GM18499 (cell line): ENCODE measurements around the gene GLRX5.

ENCODE experiments used
- ATAC-seq: cut with Tn5 transposase; IDR thresholded peaks from one replicate; pipeline ENCODE4 v1.9.1; 2021; ENCODE audit warnings: moderate number of reproducible peaks; ENCODE audit not compliant: insufficient read depth, unreplicated experiment

Gene GLRX5

GRCh38 chr14:95515596-95516552 lies 19.0 kb upstream of the GLRX5 start:
- ATAC-seq, result peak; percentile 41

- peak; percentile 3 for ATAC-seq
These were observed 18.2 kb upstream of the GLRX5 start, which contains the start of gene SYNE3 for GRCh38 chr14:95516554-95517181. Gene SYNE3 (minus strand): TSS chr14:95516650. CDS start chr14:95475821, 40,829 bp downstream.

DNA sequence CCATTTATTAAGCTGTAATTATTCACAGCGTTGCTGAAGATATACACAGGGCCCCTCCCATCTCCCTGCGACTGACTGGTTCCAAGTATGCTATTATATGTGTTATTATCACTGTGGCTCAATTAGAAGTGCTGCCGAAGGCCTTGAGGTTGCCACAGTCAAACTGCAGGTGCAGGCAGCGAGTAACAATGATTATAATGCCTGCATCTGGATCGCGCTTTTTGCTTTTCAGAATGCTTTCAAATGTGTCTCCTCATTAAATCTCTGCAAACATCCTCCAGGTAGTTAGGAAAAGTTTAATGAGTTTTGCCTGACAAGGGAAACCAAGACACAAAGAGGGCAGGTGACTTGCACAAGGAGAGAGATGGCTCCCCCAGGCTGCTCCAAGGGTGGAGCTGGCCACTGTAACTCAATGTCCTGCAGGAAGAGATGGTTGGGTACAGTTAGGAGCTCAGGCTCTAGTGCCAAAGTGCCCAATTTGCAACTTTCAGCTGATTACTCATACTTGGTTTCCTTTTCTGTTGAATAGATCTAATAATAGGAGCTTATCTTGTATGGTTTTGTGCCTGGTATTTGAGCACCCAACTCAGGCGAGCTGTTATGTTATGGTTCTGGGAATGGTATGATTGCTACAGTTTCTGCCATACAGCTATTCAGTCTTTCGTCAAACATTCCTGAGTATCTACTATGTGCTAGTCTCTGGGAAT lies 16.7 kb upstream of the GLRX5 start:
- ATAC-seq, result no peak

DNA sequence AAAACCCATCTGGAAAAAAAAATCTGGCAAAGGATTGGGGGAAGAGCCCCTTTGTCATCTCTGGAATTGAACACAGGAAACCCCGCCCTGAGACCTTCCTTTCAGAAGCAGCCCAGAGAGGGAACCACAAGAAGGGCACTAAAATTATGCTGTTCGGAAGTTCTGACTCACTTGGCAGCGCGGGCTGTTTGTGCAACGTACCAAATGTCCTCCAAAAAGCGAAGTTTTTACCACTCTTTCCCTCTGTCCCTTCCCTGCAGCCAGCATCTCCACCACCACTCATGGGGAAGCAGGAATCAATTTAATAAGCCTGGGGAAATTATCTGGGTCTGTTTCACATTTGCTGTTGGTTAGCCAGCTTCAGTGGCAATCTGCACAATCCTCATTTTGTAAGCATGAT lies 15.2 kb upstream of the GLRX5 start:
- ATAC-seq, result no peak

GRCh38 chr14:95520346-95520745 lies 14.5 kb upstream of the GLRX5 start:
- ATAC-seq, result no peak

- ATAC-seq, result no peak
These were observed 13.8 kb upstream of the GLRX5 start for GRCh38 chr14:95521001-95521400.

DNA sequence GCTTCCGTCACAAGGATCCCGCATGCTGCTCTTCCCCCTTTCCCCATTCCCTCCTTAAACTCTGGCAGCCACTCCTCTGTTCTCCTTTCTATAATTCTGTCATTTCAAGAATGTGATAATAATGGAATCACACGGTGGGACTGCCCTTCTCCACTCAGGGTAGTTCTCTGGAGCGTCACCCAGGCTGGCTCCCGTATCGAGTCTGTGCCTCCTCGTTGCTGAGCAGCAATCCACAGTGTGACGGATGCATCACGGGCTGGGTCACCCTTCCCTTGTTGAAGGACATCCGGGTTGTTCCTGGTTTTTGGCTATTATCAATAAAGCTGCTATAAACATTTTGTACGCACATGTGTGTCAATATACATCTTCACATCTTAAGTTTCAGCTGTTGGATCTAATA lies 12.7 kb upstream of the GLRX5 start:
- no peak for ATAC-seq

- no peak for ATAC-seq
These were observed 12.3 kb upstream of the GLRX5 start for GRCh38 chr14:95522556-95522955.

DNA sequence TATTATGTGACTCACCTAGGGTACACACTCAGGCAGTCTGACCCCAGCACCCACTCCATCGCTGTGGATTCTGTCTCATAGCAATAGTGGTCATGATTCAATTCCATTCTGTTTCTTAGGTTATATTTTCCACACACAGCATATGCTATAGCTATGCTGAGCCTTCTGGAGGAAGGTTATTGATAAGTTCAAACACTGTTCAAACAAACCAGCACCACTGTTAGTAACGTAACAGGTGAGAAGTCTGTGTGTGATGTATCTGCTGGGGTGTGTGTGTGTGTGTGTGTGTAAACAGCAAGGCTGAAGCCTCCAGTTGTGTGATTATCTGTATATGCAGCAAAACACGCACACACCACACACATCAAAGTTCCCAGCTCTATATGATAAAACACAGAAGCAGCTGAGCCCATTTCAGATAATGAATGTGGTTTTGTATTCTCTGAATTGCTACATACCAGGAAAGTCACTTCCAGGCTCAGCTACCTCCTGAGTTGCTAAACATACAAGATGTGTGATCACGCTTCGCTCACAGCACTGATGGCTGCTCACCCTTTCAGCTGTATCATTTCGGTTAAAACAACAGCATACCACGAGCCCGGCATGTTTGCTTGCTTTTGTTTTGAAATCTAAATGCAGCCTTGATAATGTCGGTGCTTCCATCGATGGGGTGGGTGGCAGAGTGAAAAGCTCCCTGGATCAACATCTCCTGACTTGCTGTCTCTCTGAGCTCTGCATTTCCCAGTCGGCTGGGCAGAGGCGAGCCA lies 11.6 kb upstream of the GLRX5 start:
- ATAC-seq, result no peak

DNA sequence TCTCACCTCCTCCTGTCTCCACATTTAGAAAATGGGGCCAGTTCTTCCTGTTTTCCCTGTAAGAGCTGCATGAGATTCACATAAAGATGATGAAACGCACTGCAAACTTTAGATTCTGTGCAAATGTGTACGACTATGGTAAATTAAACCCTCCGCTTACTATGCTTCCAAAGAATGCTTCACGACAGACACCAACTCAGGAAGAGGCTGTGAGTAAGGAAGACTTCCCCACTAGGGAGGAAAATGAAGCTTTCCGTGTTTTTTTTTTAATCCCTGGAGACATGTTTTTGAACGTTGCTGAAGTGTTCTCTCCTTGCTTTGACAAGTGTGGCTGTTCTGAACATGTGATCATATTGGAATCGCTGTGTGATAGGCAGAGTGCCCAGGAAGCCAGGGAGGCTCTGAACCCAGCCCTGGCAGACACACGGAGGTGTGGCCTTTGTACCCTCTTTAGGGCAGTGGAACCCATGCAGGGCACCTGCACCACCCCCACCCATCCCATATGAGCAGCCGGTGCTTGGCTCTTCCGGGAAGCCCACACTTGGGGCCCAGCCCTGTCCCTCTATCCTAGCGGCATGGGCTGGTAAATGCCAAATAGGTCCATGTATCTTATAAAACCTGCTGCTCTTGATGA lies 10.9 kb upstream of the GLRX5 start:
- ATAC-seq, result no peak

- no peak for ATAC-seq
These were observed 9.9 kb upstream of the GLRX5 start for GRCh38 chr14:95524706-95525512.

- ATAC-seq, result no peak
These were observed 8.9 kb upstream of the GLRX5 start for GRCh38 chr14:95525999-95526398.

DNA sequence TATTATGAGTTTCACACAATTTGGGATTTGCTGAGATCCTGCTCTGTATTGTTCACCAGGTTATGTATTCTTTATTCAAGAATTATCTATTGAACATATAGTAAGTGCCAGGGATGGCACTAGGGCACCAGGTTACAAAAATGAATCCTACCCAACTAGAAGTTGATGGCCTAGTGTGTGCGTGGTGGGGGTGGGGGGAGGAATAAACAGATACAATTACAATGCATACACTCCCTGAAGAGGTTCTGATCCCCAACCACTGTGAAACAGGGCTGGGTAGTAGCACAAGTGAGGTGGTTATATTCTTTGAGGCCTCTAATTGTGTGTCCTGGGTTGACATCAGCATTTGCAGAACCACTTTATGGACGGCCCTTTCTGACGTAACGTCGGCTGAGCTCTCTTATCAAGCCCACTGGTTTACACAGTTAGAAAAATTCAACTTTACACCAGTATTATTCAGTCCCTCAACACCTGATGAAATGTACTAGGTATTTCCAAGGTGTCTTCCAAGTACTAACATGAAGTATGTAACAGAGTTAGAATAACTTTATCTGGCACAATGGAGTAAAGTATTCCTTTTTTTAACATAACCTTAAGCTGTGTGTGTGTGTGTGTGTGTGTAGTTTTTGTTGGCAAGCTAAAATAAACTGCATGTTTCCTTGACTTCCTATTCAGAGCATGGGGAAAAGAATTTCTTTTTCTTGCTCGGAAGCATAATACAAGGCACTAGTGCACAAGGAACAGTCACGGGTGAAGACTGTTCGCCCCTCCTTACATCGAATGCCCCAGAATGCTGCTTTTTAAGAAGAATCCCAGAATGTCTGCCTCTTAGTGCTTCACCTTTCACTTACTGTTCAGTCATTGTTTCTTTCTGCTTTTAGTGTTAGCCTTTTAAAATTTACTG lies 8.1 kb upstream of the GLRX5 start:
- ATAC-seq, result no peak

DNA sequence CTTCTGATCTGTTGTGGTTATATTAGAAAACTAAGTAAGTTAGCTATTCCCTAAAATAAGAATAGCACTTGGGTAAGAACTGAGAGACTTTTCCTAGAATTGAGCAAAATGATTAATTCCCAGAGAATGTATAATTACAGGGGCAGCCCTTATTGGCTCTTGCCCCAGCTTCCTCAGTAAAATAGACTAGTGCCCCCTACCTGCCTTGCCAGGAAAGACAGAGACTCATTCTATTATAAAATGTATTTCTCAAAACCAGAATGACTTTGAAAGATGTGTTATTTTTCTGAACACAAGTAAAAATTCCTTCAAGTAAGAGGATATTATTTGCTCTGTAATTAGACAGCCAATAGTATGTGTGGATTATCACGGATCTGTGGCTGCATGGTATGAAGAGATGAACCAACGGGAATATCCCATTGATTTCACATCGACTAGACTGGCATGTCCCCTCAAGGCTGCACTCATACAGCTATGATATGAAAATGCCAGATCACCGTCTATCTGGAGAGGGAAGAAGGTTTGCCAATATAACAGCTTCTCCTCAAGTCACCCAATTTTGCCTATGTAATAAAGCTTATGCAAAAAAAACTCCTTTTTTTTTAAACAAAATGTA lies 7.4 kb upstream of the GLRX5 start:
- ATAC-seq, result no peak

DNA sequence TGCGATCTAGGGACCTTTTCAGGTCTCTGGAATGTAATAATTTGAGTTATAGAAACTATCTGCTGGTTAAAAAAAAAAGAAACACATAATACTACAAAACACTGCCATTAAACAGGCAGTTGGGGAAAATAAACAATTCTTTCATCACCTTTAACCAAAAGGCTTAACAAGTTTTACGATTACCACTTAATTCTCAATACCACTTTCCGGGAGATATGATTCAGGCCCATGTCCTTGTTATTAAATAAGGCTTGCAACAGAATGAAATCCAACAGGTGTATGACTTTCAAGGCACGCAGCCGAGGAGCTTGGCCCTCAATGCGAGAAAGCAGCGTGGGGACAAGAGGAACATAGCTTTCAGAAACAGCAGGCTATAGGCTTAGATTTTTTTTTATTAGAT lies 5.6 kb upstream of the GLRX5 start:
- ATAC-seq, result no peak

DNA sequence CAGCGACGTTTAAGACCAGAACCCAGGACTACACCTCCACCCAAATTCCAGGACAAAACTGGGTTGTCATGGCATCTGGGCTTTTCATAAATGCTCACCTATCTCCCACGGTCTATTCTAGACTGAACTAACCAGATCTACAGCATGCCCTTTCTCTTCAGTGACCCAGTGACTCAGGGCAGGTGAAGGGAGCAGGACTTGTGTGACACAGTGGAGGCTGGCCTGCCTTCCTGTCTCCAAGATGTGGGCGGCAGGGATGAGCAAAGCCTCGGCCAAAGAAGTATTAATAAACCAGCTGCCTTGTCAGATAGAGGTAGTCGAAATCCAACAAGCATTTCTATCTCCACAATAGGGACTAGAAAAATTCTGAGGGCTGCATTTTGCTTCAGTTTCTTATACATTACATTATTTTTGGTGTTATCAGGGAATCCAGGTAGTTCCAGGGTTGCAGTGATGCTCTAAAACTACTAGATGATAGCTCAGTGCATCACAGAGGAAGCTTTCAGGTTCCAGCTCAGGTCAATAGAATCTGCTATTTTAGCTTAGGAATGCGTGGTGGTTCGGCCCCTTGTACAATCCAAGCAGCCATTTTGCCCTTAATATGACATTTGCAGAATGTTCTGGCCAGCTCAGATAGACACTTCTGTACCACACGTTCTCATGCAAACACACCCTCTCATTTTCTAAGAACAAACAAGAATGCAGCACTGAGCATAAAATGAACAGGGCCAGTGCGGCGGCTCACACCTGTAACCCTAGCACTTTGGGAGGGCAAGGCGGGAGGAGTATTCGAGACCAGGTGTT lies 4.2 kb upstream of the GLRX5 start:
- no peak for ATAC-seq

GRCh38 chr14:95531473-95531872 lies 3.4 kb upstream of the GLRX5 start:
- no peak for ATAC-seq
